Measurements from ENCODE around the gene TESK2. TPM values are rescaled to one million over a fixed set of nuclear protein-coding genes. Genes with fewer than 3 reads are reported as not detected.
"Not testable (repeated sequence)": the region's sequence is repeated elsewhere in the genome, so short reads cannot be mapped to it uniquely, and the experiment has no call there.

Gene TESK2
- total RNA-seq, 2 experiments from 2014 or later: 3.0 to 4.4 TPM

- not testable (repeated sequence) for DNase-seq; H3K9me3 Mint-ChIP-seq (ENCODE audit: low read depth); ATAC-seq; H3K27me3 Mint-ChIP-seq; H3K27ac Mint-ChIP-seq
- CTCF ChIA-PET: interaction anchor here (2.4 to 3.0 kb wide), 2 partner anchors 50 to 64 kb away, joined by 11 to 29 read pairs; partner anchors contain the start of gene NASP
- Mint-ChIP-seq H3K4me3 (peak overlapping the region; percentile 93), H3K36me3 (peaks cover 27% of the 10 kb centered on the region), H3K4me1 (peaks cover 48% of the 10 kb centered on the region)
Observed at GRCh38 chr1:45519774-45520173, 28.8 kb upstream of the TESK2 start.

- H3K36me3 Mint-ChIP-seq: peaks cover 31% of the 10 kb centered on the region
- H3K4me1 Mint-ChIP-seq: peaks cover 48% of the 10 kb centered on the region
- ATAC-seq: no peak
- CTCF ChIA-PET: interaction anchor here (0.7 to 1.3 kb wide), 4 partner anchors 32 to 167 kb away, joined by 3 to 5 read pairs (median 4); partner anchors contain the start of genes GPBP1L1 and NASP
- H3K9me3 Mint-ChIP-seq (ENCODE audit: low read depth): no peaks in the 10 kb centered on the region
- H3K4me3 Mint-ChIP-seq: peak overlapping the region; percentile 49
- H3K27ac Mint-ChIP-seq: peak overlapping the region; percentile 38
- no peaks in the 10 kb centered on the region for H3K27me3 Mint-ChIP-seq
- DNase-seq: no peak
Observed at GRCh38 chr1:45518910-45519309, 27.9 kb upstream of the TESK2 start.

DNA sequence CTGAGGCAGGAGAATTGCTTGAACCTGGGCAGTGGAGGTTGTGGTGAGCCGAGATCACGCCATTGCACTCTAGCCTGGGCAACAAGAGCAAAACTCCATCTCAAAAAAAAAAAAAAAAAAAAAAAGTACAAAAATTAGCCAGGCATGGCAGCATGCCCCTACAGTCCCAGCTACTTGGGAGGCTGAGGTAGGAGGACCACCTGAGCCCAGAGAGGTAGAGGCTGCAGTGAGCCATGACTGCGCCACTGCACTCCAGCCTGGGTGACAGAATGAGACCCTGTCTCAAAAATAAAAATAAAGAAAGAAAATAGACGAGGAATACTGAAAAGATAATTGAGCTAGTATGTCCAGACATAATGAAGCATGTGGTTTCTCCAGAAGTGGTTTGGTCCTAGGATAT, 27.4 kb upstream of the TESK2 start:
- H3K27ac Mint-ChIP-seq; DNase-seq; H3K9me3 Mint-ChIP-seq (ENCODE audit: low read depth); H3K27me3 Mint-ChIP-seq; H3K4me3 Mint-ChIP-seq; ATAC-seq: not testable (repeated sequence)
- Mint-ChIP-seq H3K4me1 (peaks cover 46% of the 10 kb centered on the region), H3K36me3 (peaks cover 31% of the 10 kb centered on the region)
- CTCF ChIA-PET: interaction anchor here (0.7 to 1.4 kb wide), 6 partner anchors 18 to 168 kb away, joined by 3 to 5 read pairs (median 4); partner anchors contain the start of genes CCDC163, GPBP1L1, MMACHC and NASP

GRCh38 chr1:45516465-45516864, 25.5 kb upstream of the TESK2 start:
- CTCF ChIA-PET: interaction anchor here (1.1 kb wide), 3 partner anchors 43 to 54 kb away, joined by 3 to 4 read pairs (median 3); no protein-coding TSS in a partner anchor
- Mint-ChIP-seq H3K4me1 (peaks cover 28% of the 10 kb centered on the region), H3K9me3 (ENCODE audit: low read depth) (no peaks in the 10 kb centered on the region), H3K4me3 (no peak overlapping the region), H3K27ac (peak overlapping the region; percentile 15), H3K36me3 (peaks cover 39% of the 10 kb centered on the region), H3K27me3 (no peaks in the 10 kb centered on the region)
- ATAC-seq (no peak), DNase-seq (no peak)

DNA sequence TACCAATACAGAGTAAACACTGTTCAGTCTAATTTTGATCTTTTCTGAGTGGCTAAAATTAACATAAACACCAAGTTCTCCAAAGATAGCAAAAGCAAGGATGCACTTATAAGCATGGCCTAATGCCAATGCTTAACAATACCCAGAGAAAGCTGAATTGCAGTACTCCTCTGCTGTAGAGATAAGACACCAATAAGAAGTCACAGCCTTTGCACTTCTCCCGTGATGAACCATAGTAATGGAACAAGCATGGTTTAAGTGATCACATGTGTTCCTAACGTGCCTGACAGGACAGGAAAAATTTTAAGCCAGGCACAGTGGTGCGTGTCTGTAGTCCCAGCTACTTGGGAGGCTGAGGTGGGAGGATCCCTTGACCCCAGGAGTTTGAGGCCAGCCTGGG, 25.1 kb upstream of the TESK2 start:
- H3K27me3 Mint-ChIP-seq: no peaks in the 10 kb centered on the region
- no peak overlapping the region for H3K27ac Mint-ChIP-seq
- H3K9me3 Mint-ChIP-seq (ENCODE audit: low read depth): no peaks in the 10 kb centered on the region
- peaks cover 43% of the 10 kb centered on the region for H3K36me3 Mint-ChIP-seq
- CTCF ChIA-PET: interaction anchor here (1.1 kb wide), 3 partner anchors 44 to 54 kb away, joined by 3 to 4 read pairs (median 3); no protein-coding TSS in a partner anchor
- H3K4me1 Mint-ChIP-seq: peaks cover 28% of the 10 kb centered on the region
- no peak for DNase-seq
- ATAC-seq: no peak
- no peak overlapping the region for H3K4me3 Mint-ChIP-seq

DNA sequence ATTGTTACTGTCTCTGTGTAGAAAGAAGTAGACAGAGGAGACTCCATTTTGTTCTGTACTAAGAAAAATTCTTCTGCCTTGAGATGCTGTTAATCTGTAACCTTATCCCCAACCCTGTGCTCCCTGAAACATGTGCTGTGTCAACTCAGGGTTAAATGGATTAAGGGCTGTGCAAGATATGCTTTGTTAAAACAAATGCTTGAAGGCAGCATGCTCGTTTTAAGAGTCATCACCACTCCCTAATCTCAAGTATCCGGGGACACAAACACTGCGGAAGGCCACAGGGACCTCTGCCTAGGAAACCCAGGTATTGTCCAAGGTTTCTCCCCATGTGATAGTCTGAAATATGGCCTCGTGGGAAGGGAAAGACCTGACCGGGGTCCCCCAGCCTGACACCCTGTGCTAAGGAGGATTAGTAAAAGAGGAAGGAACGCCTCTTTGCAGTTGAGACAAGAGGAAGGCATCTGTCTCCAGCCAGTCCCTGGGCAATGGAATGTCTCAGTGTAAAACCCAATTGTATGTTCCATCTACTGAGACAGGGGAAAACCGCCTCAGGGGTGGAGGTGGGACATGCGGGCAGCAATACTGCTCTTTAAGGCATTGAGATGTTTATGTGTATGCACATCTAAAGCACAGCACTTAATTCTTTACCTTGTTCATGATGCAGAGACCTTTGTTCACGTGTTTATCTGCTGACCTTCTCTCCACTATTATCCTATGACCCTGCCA, 22.7 kb upstream of the TESK2 start:
- CTCF ChIA-PET: interaction anchor here (0.9 to 4.1 kb wide), 14 partner anchors 11 to 173 kb away, joined by 3 to 139 read pairs (median 4); partner anchors contain the start of genes CCDC163, MMACHC and MUTYH
- H3K4me3 Mint-ChIP-seq; DNase-seq; ATAC-seq; H3K9me3 Mint-ChIP-seq (ENCODE audit: low read depth); H3K27me3 Mint-ChIP-seq: not testable (repeated sequence)
- Mint-ChIP-seq H3K36me3 (peaks cover 54% of the 10 kb centered on the region), H3K4me1 (peaks cover 12% of the 10 kb centered on the region), H3K27ac (peak overlapping the region; percentile 38)

DNA sequence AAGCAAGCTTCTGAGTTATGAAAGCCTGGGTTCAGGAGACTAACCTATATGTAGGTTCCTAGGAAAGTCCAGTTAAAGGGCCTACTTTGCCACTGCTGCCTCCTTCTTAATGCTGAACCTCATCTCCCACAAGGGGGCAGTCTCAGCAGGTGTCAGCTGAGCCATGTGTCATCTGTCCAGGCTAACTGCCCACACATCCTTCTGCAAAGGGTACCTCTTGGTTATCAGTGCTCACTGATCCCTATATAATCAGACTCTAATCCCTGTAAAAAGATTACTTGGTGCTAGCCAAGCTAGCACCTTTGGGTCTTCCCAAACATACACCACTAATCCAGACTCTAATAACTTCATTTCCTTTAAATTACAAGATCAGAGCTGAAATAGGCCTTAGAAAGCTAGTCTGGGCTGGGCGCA, 21.7 kb upstream of the TESK2 start:
- peaks cover 51% of the 10 kb centered on the region for H3K36me3 Mint-ChIP-seq
- ATAC-seq (peak; percentile 64), DNase-seq (peak; percentile 77)
- CTCF ChIA-PET: interaction anchor here (0.7 to 4.1 kb wide), 25 partner anchors 9 to 185 kb away, joined by 3 to 139 read pairs (median 5); partner anchors contain the start of genes AKR1A1, CCDC163, HPDL and MMACHC
- H3K27ac Mint-ChIP-seq: no peak overlapping the region
- H3K27me3 Mint-ChIP-seq: no peaks in the 10 kb centered on the region
- peaks cover 7% of the 10 kb centered on the region for H3K4me1 Mint-ChIP-seq
- H3K9me3 Mint-ChIP-seq (ENCODE audit: low read depth): no peaks in the 10 kb centered on the region
- no peak overlapping the region for H3K4me3 Mint-ChIP-seq

DNA sequence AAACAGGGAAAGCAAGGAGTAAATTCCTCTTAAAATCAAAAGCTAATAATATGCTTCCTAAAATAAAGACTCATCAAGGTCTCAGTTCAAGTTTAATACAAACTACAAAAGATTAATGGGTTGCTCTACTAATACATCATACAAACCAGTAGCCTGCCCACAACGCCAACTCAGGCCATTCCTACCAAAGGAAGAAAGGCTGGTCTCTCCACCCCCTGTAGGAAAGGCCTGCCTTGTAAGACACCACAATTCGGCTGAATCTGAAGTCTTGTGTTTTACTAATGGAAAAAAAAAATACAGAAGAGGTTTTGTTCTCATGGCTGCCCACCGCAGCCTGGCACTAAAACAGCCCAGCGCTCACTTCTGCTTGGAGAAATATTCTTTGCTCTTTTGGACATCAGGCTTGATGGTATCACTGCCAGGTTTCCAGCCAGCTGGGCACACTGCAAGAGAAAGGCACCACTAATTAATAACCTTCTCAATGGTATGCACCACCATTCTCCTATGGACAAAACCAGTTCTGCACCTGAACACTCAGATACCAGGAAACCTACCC, 20.1 kb upstream of the TESK2 start:
- H3K36me3 Mint-ChIP-seq: peaks cover 41% of the 10 kb centered on the region

GRCh38 chr1:45510036-45510971, 19.3 kb upstream of the TESK2 start:
- Mint-ChIP-seq H3K9me3 (ENCODE audit: low read depth) (no peaks in the 10 kb centered on the region), H3K4me3 (no peak overlapping the region), H3K27me3 (no peaks in the 10 kb centered on the region), H3K4me1 (no peaks in the 10 kb centered on the region), H3K36me3 (peaks cover 36% of the 10 kb centered on the region), H3K27ac (no peak overlapping the region)
- DNase-seq: no peak
- no peak for ATAC-seq
- CTCF ChIA-PET: interaction anchor here (1.3 to 4.1 kb wide), 6 partner anchors 11 to 183 kb away, joined by 5 to 139 read pairs (median 10); partner anchors contain the start of genes HPDL and PRDX1

More for the DNA sequence above, 20.1 kb upstream of the TESK2 start:
- H3K4me3 Mint-ChIP-seq: no peak overlapping the region
- H3K27ac Mint-ChIP-seq: no peak overlapping the region
- CTCF ChIA-PET: interaction anchor here (1.2 to 4.1 kb wide), 12 partner anchors 8 to 184 kb away, joined by 4 to 139 read pairs (median 6); partner anchors contain the start of genes AKR1A1, HPDL, PRDX1 and TESK2
- H3K27me3 Mint-ChIP-seq: no peaks in the 10 kb centered on the region
- no peak for DNase-seq
- no peaks in the 10 kb centered on the region for H3K9me3 Mint-ChIP-seq (ENCODE audit: low read depth)
- H3K4me1 Mint-ChIP-seq: no peaks in the 10 kb centered on the region
- no peak for ATAC-seq

DNA sequence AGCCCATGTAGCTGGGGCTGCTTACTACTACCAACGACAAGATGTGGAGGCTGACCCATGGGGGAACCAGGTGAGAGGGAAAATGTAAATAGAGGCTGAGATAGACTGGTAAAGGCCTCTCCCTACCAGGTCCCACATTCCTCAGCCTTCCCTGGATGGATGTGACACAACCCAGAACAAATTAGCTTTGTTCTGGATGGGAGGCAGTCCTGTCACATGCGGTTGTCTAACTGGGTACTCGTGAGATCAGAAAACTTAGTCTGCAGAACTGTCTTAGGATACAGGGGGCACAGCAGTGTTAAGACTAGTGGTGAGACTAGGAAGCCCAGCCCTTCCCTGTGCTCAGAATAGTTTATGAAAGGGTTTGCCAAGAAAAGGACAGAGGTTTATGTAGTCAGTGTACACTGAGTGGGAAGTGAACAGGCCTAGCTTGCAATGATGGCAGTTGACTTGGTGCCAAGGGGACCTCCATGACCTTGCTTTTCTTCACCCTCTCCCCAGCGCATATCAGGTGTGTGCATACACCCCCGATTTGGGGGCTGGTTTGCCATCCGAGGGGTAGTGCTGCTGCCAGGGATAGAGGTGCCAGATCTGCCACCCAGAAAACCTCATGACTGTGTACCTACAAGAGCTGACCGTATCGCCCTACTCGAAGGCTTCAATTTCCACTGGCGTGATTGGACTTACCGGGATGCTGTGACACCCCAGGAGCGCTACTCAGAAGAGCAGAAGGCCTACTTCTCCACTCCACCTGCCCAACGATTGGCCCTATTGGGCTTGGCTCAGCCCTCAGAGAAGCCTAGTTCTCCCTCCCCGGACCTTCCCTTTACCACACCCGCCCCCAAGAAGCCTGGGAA, 17.6 kb upstream of the TESK2 start:
- Mint-ChIP-seq H3K4me1 (peaks cover 3% of the 10 kb centered on the region), H3K27ac (no peak overlapping the region), H3K9me3 (ENCODE audit: low read depth) (no peaks in the 10 kb centered on the region), H3K36me3 (peaks cover 29% of the 10 kb centered on the region), H3K27me3 (no peaks in the 10 kb centered on the region), H3K4me3 (no peak overlapping the region)
- no peak for DNase-seq
- CTCF ChIA-PET: interaction anchor here (0.8 to 1.3 kb wide), 2 partner anchors 16 to 60 kb away, joined by 3 read pairs; no protein-coding TSS in a partner anchor
- no peak for ATAC-seq

DNA sequence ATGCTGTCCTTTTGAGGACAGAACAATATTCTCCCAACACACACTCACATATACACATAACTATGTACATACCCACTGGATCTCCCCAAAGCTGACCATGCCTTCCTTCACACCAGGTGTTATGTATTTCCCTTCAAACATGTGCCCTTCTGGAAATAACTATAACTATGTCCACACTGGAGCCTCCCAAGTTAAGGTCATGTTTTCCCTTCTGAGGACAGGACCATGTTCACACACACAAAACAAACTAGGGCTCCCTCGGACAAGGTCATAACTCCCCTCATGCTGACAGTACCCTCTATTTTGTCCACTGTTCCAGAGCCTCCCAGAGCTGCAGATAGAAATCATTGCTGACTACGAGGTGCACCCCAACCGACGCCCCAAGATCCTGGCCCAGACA, 16.9 kb upstream of the TESK2 start:
- Mint-ChIP-seq H3K27ac (peak overlapping the region; percentile 34), H3K4me1 (peaks cover 6% of the 10 kb centered on the region)

DNA sequence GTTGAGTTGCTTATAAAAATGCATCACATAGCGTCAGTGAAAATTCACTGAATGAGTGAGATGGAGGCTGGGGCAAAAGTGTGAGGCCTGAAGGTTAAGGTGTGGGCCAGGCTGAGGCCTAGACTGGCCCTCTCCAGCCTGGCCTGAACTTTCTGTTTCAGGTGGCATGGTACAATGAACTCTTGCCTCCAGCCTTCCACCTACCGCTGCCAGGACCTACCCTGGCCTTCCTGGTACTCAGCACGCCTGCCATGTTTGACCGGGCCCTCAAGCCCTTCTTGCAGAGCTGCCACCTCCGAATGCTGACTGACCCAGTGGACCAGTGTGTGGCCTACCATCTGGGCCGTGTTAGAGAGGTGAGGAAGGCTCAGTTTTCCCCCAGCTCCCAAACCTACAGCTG, 16.2 kb upstream of the TESK2 start:
- Mint-ChIP-seq H3K4me1 (peaks cover 6% of the 10 kb centered on the region), H3K9me3 (ENCODE audit: low read depth) (no peaks in the 10 kb centered on the region), H3K4me3 (no peak overlapping the region), H3K27ac (no peak overlapping the region), H3K36me3 (peaks cover 24% of the 10 kb centered on the region), H3K27me3 (no peaks in the 10 kb centered on the region)
- CTCF ChIA-PET: interaction anchor here (1.3 kb wide), 1 partner anchor 61 kb away, joined by 3 read pairs; no protein-coding TSS in a partner anchor
- ATAC-seq (no peak), DNase-seq (no peak)

More for the DNA sequence above, 16.9 kb upstream of the TESK2 start:
- Mint-ChIP-seq H3K36me3 (peaks cover 26% of the 10 kb centered on the region), H3K9me3 (ENCODE audit: low read depth) (no peaks in the 10 kb centered on the region), H3K4me3 (no peak overlapping the region), H3K27me3 (no peaks in the 10 kb centered on the region)
- no peak for DNase-seq
- CTCF ChIA-PET: interaction anchor here (0.8 to 1.3 kb wide), 2 partner anchors 15 to 60 kb away, joined by 3 read pairs; no protein-coding TSS in a partner anchor
- no peak for ATAC-seq

Data from activated CD8-positive, alpha-beta memory T cell treated with anti-CD3 and anti-CD28 coated beads, Interleukin-2, amount 10 ng/mL, durations not matched to agents 7 days and 5 days (primary cell).